GM21786 (cell line): ENCODE data around the gene FANCC.
"Not testable (repeated sequence)": the region's sequence is repeated elsewhere in the genome, so short reads cannot be mapped to it uniquely, and the experiment has no call there.

Experiments
- ATAC-seq: cut with Tn5 transposase; IDR thresholded peaks from one replicate; pipeline ENCODE4 v1.9.1; 2021; ENCODE audit not compliant: unreplicated experiment

Gene FANCC

DNA sequence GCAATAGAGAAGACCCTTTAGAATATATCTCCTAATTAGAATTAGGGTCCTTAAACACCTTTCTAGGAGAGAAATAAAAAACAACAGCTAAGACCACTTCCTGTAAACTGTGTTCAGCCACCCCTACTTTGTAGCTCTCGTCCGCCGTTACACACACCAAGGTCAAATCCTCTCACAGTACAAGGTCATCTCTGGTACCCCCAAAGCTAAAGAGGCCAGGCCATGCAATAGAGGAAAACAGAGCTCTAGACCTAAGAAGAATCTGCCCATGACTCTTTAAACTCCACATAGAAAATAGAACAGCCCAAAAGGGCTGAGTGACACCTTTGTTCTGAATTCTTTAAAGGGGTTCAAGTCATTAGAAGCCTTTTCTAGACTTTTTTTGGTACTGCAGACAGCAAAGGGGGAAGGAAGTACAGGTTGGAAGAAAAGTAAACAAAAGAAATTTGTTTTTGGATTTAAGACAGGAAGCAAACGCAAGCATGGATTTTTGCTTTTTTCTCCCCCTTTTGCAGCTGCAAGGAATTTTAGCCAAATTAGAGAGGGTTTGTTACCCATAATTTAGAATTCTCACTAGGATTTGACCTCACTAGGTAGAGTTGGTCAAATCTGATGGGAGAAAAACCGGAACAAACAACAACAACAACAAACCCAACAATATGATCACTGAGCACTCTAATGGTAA is 13.4 kb upstream of the FANCC start:
- no peak for ATAC-seq

DNA sequence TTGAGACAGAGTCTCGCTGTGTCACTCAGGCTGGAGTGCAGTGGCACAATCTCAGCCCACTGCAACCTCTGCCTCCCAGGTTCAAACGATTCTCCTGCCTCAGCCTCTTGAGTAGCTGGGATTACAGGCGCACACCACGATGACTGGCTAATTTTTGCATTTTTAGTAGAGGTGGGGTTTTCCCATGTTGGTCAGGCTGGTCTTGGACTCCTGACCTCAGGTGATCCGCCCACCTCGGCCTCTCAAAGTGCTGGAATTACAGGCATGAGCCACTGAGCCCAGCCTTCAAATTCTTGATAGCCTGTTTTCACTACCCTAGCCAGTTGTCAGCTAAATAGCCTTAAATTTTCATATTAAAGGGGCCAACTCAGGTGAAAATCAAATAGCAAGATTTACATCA is 11.6 kb upstream of the FANCC start:
- ATAC-seq = not testable (repeated sequence)

DNA sequence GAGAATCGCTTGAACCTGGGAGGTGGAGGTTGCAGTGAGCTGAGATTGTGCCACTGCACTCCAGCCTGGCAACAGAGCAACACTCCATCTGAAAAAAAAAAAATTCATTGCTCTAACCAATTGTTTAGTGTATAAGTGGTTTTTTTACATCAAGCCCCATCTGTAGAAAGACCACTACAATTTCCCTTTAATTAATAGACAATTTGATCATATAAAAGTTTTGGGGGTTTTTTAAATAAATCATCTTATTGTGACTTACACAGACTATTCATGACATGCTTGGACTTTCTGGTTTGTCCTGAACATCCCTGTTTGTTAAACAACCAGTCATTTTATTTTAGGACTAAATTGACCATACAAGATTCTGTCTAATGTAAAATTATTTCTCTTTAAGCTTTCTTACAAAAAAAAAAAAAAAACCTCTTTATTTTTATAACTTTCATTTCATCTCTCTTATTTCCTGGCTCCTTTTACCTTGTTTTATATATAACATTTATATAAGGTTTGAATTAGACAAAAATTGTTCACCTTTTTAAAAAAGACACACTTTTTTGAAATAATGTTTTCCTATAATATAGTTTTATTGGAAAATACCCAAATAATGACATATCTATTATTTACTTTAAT is 9.8 kb upstream of the FANCC start:
- no peak for ATAC-seq

DNA sequence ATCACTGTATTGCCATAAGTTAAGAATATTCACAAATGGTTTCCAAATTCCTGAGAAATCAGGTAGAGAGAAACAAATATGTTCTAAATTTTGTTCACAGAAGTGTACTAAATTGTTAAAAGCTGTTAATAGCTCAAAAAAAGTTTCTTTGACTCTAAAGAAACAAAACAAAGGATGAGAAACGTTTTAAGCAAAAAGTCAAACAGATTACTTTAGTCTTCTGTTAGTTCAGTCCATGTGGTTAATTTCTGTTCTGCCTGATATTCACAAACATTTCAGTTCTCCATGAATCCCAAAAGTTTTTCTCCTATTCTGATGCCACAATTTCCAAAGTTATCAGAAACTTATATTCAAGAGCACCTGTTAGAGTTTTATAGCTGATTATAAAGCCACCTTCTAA is 7.7 kb upstream of the FANCC start:
- ATAC-seq = no peak

DNA sequence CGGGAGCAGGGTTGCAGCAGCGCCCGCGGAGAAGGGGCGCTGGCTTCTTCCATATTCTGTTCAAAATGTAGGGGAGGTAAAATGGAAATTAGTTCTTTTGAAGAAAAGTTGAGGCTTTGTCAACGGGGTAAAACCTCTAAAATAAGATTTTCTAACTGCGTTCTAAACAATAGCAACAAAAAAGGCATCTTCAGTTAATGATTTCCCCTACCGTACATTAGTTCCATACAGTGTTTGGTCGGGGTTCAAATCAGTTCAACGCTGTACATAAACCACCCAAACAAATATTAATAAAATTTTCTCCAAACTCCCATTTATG is 343 bp upstream of the FANCC start:
- ATAC-seq = no peak

DNA sequence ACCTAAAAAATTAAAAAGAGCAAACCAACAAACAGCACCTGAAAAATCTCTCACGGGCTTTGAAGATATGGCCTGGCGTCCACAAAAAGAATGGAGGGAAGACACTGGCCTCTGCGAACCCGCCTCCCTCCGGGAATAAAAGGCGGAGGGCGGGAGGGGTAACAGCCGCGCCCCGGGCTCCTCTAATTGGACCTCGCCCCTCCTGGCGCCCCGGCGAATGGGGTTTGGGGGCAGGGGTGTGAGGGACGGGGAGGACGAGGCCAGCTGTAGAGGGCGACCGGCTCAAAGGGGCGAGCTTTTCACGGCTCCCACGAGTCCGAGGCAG is 753 bp downstream of the FANCC start:
- peak; percentile 48 for ATAC-seq

DNA sequence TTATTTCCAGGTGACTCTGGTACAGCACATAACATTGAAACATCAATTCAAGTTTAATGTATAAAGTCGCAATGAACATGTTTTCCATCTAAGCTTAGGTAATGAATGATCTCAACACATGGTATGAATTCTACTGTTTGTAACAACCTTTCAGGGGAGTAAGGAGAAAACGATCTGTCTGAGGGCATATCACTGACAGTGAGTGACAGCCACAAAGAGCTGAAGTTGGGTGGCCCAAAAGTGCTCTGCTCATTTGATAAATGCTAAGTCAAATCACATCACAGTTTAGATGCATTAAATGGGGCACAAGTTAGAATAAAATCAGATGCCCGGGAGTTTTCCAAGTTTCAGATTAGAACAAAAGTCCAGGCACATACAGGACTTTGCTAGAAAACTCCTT is 1.2 kb downstream of the FANCC start:
- no peak for ATAC-seq

DNA sequence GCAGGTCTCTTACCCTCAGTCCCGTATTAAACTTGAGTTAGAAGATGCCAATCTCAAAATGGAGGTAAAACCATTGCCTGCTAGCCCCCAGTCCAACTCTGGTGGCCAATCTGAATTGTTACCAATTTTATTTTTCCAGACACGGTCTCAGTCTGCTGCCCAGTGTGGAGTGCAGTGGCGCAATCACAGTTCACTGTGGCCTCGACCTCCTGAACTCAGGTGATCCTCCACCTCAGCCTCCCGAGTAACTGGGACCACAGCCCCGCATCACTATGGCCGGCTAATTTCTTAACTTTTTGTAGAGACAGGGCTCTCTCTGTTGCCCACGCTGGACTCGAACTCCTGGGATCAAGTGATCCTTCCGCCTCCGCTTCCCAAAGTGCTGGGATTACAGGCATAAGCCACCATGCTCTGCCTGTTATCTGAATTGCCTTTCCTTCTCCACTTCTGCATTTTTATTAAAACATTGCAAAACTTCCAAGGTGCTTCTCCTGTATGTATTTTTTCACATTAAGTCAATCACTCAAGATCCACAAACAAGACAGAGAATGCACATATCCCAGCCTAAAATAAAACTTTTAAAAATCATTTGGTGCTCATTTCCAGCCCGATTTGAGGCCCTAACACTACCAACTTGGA is 2.3 kb downstream of the FANCC start:
- no peak for ATAC-seq

DNA sequence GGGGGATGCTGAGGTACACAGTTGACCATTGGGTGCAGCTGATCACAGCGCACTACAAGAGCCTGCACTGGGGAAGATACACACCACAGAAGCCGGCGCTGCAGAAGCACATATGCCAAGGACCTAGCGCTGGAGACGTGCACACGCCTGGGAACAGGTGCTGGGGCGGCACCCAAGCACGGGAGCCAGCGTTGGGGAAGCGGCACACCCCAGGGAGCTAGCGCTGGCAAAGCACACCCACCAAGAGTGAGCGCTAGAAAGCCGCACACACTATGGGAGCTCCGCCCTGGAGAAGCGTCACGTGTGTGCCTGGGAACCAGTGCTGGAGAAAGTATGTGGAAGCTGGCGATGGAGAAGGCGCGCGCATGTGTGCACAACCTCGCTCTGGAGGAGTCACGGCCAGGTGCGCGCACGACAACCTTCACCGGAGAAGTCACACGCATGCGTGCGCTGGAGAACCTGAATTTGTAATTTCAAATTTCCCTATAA is 4.5 kb downstream of the FANCC start:
- no peak for ATAC-seq

DNA sequence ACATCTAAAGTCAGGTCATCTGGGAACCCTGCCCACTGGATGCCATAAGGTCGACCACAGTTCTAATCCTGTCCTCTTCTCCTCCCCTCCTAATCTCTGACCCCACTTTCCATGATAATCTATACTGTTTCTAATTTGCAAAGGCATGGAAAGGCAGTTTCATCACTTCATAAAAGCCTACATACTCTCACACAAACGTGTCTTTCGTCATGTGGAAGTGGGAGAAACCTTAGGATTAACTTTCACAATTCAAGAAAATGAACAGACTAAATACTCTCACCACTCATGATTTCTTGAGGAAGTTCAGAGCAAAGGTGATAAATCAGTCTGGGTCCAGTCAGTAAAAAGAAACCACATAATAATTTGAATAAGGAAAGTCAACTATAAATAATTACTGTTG is 5.5 kb downstream of the FANCC start:
- no peak for ATAC-seq

DNA sequence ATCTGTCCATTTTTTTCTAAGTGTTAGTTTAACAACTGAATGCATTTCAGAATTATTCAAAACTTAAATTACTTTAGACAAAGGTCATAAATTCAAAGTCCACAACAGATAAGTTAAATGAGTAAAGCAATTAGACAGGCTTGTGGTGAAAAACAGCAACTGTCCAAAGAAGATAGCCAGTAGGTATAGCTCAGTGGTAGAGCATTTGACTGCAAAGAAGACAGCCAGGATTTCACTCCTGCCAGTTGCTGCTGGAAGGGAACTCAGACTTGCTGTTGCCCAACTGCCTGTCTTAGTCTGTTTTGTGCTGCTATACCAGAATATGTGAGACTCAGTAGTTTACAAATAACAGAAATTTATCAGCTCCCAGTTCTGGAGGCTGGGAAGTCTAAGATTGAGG is 10.0 kb downstream of the FANCC start:
- ATAC-seq = no peak

DNA sequence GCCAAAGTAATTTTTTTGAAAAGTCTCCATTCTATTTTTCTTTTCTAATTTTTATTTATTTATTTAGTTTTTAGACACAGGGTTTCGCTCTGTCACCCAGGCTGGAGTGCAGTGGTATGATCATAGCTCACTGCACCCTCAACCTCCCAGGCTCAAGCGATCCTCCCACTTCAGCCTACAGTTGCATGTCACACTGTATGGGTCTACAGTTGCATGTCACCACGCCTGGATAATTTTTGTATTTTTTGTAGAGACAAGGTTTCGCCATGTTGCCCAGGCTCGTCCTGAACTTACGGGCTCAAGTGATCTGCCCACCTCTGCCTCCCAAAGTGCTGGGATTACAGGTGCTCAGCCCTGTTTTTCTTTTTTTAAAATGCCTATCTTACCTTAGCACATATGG is 10.7 kb downstream of the FANCC start:
- ATAC-seq = no peak

DNA sequence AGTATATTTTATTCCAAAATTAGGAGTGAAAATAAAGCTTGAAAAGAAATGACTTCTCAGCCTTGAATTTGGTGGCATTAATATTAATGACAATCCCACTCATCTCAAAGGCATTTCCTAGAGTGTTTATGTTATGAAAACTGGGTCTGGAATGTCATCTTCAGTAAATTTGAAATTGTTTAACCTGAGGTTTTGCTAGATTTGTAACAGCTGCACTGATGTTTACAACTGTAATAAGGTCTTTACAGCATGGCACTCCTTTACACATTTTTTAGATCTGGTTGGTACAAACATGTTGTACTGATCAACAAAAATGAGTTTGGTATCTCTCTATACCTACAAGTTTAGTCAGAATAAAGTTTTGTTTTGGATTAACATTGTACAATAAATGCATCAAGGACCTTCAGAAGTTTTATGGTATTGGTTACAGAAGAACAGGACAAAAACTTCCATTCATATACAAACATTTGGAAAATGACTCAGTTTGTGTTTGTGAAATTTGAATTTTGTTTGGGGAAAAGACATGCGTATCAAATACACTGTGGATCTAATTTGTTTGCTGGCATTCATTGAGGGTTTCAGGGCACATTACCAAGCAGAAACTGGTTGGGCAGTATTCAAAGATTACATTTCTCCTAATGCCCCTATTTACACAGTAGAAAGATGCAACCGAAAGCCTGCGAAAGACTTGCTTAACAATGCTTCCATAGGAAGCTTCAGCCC is 11.6 kb downstream of the FANCC start:
- ATAC-seq = no peak

DNA sequence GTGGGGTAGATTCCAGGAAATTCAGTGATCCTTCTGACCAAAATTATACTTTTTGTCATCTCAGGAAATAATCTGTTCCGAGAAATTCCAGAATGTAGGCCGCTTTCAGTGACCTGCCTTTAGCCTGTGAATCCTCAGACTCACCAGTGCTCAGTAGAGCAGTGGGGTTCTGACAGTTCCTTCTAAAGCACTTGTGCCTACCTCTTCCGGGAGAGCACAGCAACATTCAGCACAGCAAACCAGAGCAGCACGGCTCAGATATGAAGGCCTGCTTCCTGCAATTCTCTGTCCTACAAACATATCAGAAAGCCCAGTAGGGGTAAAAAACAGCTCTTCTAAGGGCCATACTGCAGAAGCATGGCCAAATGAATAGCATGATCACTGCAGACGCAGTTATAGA is 15.0 kb downstream of the FANCC start:
- no peak for ATAC-seq

DNA sequence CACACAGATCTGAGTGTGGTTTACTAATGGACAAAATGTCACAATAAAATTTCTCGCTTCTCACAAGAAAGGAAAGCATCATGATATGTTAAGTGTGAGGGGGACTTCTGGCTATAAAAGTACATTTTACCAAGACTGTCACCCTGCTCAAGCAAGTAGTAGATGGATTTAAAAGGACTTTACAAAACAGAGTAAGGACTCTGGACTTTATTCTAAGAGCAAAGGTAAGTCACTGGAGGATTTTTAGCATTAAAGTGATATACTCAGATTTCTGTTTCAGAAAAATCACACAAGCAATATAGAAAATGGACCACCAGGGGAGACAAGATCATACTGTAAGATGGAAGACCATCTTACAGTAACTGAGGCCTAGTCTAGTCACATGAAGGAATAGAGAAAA is 19.7 kb downstream of the FANCC start:
- no peak for ATAC-seq

DNA sequence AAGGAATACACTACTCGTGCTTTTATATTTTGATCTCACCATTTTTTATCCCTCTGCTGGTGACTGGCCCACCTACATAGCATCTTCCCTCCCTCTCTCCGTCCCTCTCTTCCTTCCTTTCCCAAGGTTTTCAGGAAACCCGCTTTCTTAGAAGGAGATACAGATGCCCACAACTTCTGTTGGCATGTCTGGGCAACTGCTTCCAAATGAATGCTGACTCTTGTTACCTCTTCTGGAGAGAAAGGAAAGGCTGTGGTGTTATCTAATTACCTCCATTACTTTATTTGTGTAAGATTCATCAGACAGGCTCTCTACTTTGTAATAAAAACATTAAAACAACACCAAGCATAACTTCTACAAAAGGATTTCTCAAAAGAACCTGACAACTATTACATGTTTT is 20.2 kb downstream of the FANCC start:
- ATAC-seq = no peak

DNA sequence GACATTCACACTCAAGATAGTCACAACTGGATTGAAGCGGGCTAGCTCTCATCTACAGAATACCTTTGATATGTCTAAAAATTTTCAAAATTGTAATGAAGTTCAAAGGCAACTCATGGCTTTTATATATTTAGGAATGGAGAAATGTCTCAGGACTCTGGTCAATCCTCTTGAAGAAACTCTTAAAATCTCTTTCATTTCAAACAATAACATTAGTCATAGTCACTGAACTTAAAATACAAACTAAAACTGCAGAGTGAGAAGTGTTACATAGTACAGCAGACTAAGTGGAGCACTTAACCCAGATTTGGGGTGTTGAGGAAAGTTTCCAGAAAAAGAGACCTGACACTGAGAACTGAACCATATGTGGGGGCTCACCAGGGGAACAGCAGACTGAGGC is 20.7 kb downstream of the FANCC start:
- ATAC-seq = no peak

DNA sequence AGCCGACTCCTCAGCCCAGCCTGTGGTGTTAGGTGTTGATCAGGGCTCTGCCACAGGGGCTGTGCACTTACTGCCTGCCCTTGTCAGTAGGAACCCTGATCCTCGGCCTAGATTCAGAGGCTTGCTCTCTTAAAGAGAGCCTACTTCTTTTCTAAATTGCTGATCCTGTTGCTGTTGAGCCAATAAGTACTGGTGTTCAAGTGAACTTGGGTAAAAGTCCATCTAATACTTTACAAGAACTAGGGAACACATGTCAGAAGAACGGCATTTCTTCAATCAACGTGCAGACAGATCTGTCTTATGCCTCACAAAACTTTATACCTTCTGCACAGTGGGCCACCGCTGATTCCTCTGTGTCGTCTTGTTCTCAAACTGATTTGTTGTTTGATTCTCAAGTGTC is 24.2 kb downstream of the FANCC start:
- ATAC-seq = not testable (repeated sequence)

DNA sequence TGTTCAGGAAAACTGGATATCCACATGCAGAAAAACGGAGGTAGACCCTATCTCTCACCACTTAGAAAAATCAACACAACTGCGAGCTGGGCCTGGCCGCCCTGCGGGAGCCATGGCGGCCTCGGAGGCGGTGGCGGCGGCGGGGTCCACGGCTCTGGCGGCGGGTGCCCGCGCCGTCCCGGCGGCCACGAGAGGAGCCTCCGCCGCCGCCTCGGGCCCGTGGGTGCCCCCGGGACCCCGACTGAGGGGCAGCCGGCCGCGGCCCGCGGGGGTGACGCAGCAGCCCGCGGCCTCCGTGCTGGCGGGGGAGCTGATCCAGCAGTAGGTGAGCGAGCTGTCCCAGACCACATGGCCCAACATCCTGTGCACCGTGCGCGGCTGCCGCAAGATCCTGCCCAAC is 25.3 kb downstream of the FANCC start:
- no peak for ATAC-seq

DNA sequence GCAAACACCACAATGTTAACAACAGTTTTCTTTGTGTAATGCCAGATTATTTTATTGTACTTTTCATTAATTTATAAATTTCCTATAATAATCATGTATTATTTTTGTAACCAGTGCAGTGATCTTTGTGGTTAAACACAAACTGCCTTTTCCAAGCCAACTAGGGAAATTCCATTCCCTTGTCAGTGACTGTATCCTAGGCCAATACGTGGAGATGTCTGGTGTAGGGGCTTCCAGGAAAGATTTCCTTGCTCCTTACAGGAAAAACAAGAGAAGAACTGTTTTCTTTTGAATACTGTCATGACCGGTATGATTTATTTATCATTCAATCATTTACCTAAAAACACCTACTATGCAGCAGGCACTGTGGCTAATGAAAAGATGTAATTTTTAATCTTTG is 31.4 kb downstream of the FANCC start:
- no peak for ATAC-seq

DNA sequence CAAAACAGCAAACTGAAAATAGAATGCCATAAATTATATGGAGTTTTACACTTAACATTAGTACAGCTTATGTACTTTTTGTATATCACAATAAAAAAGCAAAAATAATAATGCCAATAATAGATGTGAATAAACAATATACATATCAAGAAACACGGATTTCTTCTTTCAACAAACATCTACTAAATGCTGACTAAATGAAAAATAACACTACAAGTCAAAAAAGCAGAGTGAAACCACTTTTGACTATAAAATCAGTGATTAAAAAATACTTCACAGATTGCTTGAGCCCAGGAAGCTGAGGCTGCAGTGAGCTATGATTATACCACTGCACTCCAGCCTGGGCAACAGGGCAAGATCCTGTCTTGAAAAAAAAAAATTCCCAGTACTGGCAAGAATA is 32.2 kb downstream of the FANCC start:
- ATAC-seq = no peak
